ENCODE measurements around the gene CCDC51.

CCDC51 gene

GRCh38 chr3:48432411-48433371, 7.2 kb downstream of the CCDC51 start:
- no peak for DNase-seq

- no peak for DNase-seq
Observed at GRCh38 chr3:48431224-48432029, 8.5 kb downstream of the CCDC51 start.

DNA sequence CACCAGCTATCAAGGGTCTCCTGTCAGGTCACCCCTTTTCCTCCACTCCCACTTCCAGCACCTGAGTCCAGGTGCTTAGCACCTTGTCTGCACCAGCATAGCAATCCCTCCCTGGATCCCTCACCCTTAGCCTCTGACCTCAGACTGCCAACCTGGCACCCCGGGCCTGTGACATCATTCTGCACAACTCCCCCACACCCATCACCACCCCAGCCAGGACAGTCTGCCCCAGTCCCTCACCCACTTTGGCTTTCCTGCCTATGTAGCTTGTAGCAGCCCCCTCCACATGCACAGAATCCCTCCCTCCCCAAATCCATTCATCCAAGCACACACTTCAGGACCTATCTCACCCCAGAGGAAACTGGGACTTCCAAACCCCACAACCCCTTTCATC, 9.2 kb downstream of the CCDC51 start:
- no peak for DNase-seq

GRCh38 chr3:48429960-48430707, 9.8 kb downstream of the CCDC51 start, which contains the start of gene PLXNB1:
TSS of gene PLXNB1 (minus strand) at chr3:48430086. CDS start at chr3:48424611, 5,475 bp downstream.
- DNase-seq = peak; percentile 69

- DNase-seq = peak; percentile 75
Observed at GRCh38 chr3:48429317-48429959, 10.5 kb downstream of the CCDC51 start.

GRCh38 chr3:48428572-48429316, 11.2 kb downstream of the CCDC51 start:
- DNase-seq = peak; percentile 80

DNA sequence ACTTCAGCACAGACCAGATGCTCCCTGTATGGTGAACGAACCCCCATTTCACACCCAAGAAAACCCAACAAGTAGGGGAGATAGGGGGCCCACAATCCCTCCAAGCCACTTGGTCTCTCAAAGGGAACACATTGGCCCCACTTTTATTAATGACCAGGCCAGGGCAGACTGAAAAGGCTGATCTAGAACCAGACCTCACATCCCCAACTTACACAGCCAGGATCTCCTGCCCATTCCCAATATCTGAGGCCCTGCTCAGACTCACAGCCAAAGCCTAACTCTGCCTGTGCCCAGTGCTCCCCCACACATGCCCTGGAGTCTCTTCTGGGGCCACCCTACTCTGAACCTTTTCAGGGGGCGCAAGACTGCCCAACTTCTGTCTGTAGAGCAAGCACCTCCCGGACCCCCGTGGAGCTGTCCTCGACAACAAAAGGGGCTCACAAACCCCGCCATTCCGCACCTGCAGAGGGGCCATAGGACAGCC, 11.8 kb downstream of the CCDC51 start:
- no peak for DNase-seq

GRCh38 chr3:48427630-48427962, 12.3 kb downstream of the CCDC51 start:
- no peak for DNase-seq

DNA sequence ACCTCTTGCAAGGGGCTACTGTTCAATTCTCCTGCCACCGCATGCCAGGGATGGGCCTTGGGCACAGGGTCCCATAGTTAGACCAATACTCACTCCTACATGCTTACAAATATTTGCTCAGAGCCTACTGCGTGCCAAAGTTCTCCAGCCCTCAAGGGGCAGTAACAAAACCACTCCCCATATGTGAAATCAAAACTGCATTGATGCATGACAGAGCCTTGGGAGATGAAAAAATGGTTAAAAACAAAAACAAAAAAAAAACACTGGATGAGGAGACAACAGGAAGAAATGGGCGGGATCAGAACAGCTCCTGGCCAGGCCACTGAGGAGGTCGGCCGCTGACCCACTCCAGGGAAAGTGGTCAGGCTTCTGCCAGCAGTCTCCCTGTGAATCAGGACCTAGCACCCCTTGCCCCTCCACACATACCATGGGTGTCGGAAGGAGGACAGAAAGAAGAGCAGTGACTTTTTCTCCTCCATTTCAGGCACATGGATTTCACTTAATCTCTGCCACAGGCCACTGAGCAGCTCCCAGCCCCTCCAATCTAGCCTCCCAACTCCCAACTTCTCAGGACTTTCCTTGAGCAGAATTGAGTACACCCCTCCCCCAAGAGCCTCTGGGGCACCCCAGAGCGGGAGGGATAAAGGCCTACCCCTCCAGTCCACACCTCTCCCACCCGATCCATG, 12.8 kb downstream of the CCDC51 start:
- no peak for DNase-seq

GRCh38 chr3:48426401-48426909, 13.5 kb downstream of the CCDC51 start:
- DNase-seq = peak; percentile 72

DNA sequence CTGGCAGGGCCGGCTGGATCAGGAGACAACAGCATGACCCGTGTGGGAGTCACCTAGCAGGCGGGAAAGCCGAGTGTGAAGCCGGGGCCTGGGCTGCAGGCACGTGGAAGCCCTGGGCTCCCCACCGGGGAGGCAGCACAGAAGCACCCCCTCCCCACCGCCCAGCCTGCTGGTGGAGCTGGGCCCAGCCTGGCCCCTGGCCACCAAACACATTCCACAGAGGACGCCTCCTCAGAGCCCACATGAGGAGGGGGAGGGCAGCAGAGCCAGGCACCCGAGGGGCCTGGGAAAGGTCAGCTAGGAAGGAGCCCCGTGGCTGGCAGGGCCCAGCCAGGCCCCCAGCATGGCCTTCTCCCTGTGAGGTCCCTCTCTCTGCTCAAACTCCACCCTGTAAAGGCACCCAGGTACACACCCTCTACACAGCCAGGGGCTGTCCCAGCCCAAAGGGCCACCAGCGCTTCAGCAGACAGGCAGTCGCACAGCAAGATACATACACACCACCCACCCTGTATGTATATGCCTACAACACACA, 14.6 kb downstream of the CCDC51 start:
- no peak for DNase-seq

DNA sequence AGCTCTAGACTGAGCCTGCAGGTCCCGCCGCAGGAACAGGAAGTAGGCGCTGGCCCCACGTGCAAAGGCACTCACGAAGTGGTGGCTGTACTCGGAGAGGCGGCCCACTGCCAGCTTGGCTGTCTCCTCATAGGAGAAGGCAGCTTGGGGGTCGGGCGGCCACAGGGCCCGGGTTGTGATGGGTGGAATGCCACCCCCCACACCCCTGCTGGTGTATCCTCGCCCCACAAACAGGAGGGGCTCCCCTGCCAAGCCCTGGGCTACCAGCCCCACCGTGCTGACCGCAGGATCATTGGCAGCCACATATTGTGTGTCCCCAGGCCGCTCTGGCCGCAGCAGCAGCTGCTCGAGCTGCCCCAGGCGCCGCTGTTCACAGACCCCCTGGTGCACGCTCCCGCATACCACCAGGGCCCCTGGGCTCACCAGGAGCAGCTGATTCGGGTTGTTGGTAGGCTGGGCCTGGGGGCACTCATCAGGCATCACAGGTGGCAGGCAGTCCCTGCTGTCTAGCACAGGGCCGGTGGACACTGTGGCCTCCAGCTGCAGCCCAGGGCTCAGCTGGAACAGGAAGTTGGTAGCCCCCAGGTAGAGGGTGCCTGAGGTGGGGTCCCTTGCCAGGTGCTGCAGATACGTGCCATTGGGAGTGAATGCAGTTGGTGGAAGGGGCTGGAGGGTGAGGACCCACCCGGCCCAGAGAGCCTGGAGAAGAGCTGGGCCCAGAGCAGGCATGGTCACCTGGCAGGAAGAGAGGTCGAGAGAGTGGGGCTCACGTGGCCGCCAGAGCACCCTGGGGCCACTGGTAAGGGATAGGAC, 15.8 kb downstream of the CCDC51 start:
- DNase-seq = no peak

- DNase-seq = no peak
Observed at GRCh38 chr3:48423241-48423882, 16.6 kb downstream of the CCDC51 start.

DNA sequence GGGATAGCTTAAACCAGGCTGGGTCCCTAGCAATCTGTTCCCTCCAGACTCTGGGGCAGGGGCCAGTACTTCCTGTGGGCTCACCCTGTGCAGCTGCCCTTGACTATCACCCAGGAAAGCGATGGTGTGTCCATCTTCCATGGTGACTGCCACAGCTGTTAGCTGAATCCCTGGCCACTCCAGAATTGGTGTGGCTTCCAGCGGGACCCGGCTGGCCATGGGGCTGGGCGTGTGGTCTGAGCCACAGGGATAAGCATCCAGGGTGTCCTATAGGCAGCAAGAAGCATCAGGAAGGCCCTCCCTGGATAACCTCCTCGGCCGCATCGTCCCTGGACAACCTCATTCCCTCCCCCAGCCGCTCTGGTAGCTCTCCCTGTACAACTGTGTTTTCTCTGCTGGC, 17.2 kb downstream of the CCDC51 start:
- DNase-seq = no peak

DNA sequence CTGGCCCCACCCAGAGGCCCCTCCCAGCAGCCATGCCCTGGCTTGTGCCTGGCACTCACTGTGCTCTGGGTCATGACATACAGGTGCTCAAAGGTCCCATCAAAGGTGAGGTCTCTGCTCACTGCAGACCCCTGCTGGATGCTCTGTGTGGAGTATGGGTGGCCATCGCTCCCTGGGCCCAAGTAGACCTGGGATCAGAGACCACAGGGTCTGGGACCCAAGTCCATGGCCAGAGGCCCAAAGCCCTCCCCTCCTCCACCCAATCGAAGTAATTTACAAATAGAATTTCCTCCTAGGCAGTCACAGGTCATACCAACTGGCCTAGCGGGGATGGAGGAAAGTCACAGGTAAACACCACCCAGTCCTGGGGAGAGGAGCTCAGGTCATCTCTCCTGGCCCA, 17.6 kb downstream of the CCDC51 start:
- no peak for DNase-seq

DNA sequence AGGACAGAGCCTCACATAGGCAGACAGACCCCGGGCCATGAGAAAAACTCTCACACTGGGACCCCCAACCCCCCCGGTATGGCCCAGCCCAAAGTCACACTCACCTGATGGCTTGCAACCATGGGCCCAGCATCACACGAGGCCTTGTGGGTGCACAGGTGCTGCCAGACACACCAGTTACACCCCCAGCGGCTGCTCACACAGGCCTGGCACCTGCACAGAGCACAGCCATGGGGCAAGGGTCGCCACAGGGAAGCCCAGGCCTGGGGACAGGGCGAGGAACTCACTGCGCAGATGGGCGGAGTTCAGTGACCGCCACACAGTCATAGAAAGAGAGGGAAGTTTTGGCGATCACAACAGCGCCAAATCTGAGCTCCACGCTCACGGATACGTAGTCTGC, 19.4 kb downstream of the CCDC51 start:
- DNase-seq = no peak

DNA sequence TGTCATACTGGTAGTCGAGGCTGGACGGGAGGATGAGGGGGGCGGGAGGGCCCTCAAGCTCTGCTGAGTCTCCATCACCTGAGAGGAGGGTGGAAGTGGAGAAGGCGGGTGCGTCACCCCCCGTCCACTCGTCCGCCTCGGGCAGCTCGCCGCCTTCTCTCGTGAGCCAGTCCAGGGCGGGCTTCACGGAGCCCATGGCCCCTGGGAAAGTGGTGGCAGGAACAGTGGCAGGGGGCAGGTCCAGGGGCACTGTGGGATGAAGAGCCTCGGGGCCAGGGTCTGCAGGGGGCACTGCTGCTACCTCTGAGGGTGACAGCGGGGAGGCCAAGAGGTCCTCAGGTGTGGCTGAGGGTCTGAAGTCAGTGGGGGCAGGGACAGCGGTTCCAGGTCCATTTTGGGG, 20.3 kb downstream of the CCDC51 start:
- DNase-seq = no peak

DNA sequence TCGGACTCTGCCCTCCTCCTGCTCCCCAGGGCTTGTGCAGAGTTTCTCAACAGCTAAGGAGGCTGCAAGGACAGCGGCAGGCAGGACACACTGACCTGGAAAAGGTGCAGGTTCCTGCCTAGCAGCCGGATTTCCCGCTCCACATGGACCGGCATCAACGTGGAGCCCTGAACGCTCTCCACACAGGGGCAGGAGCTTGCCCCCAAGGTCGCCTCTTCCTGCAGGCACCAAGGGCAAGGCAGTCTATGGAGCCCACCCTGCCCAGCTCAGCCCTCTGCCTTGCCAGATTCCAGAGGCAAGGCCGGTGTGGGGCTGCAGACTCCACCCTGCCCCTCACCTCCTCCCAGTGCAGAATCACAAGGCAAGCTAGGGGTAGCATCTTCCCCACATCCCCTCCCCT, 20.8 kb downstream of the CCDC51 start:
- no peak for DNase-seq

DNA sequence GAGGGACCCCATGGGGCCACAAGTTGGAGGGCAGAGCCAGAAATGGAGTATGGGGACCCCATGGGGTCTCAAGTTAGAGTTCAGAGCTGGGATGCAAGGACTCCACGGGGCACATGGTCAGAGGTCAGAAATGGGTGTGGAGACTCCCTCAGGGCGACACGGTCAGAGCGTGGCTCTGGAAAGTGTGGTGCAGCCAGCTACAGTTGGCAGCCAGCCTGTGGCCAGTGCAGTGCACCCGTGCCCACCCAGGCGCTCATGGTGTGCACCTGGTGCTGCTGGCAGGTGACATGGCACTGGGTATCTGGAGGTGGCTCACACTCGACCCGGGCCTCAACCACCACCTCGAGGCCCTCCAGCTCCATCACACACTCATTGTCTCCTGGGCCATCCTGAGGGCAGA, 21.3 kb downstream of the CCDC51 start:
- no peak for DNase-seq
